HEK293 (cell line): ENCODE results near the gene MYT1.

ENCODE experiments used
- CTCF ChIA-PET: fragments of 350-600 bp; formaldehyde crosslinking; extraction: SDS; loops from one replicate; lab custom pipeline; 2021; ENCODE audit warnings: antibody characterized with exemption; lab: Yijun Ruan, JAX
- POLR2A ChIA-PET: fragments of 300-600 bp; formaldehyde crosslinking; extraction: SDS; loops from one replicate; lab custom pipeline; 2020; ENCODE audit warnings: antibody characterized with exemption, inconsistent platforms; lab: Yijun Ruan, JAX
- H3K27ac ChIP-seq: fragments of 200-500 bp; sonication (Bioruptor generic); 2 replicates; pipeline ENCODE4 v1.5.1; 2014; ENCODE audit warnings: low read depth, low read length, control low read depth, inconsistent platforms; ENCODE audit errors: extremely low read depth
- H3K36me3 ChIP-seq, 2 experiments: fragments of 200-500 bp in 1 of 2; sonication (Bioruptor generic) in 1 of 2; 1 replicate in 1 of 2; 2 replicates in 1 of 2; pipeline ENCODE4 v1.5.1; 2014 to 2017; ENCODE audit warnings: inconsistent platforms in 2 of 2, low read length in 2 of 2; ENCODE audit not compliant: control insufficient read depth in 2 of 2, insufficient read depth in 1 of 2
- H3K4me1 ChIP-seq: fragments of 200-500 bp; sonication (Bioruptor generic); 2 replicates; pipeline ENCODE4 v1.5.1; 2014; ENCODE audit warnings: mild to moderate bottlenecking, low read length, inconsistent platforms; ENCODE audit not compliant: control insufficient read depth, insufficient read depth
- H3K4me3 ChIP-seq: 2 replicates; pipeline ENCODE4 v1.5.1; 2011; ENCODE audit warnings: low read depth, mild to moderate bottlenecking, control low read depth, low read length, moderate library complexity
- H3K9me3 ChIP-seq: fragments of 200-500 bp; sonication (Bioruptor generic); 2 replicates; pipeline ENCODE4 v1.5.1; 2014; ENCODE audit warnings: low read depth, low read length, inconsistent platforms; ENCODE audit not compliant: control insufficient read depth, insufficient read depth
- BCL11A ChIP-seq: fragments of 450-650 bp; formaldehyde crosslinking; IDR thresholded peaks from 2 replicates; pipeline ENCODE4 v1.5.1; 2016; ENCODE audit warnings: low read depth, missing biosample characterization, missing genetic modification characterization
- HOXA7 ChIP-seq: sonication (generic); formaldehyde crosslinking; IDR thresholded peaks from 2 replicates; pipeline ENCODE4 v1.8.1; 2022; ENCODE audit warnings: missing genetic modification reagents, borderline replicate concordance
- IKZF3 ChIP-seq: fragments of 450-650 bp; IDR thresholded peaks from 2 replicates; pipeline ENCODE4 v1.5.0; 2018; ENCODE audit warnings: missing biosample characterization, mild to moderate bottlenecking, missing genetic modification characterization, moderate library complexity
- KLF1 ChIP-seq: fragments of 450-650 bp; formaldehyde crosslinking; IDR thresholded peaks from 2 replicates; pipeline ENCODE4 v1.5.1; 2016; ENCODE audit warnings: missing biosample characterization, missing genetic modification characterization
- OVOL3 ChIP-seq: fragments of 450-650 bp; formaldehyde crosslinking; IDR thresholded peaks from 2 replicates; pipeline ENCODE4 v1.5.1; 2016; ENCODE audit warnings: missing biosample characterization, missing genetic modification characterization
- SALL2 ChIP-seq: fragments of 450-650 bp; formaldehyde crosslinking; IDR thresholded peaks from 2 replicates; pipeline ENCODE4 v1.5.0; 2017; ENCODE audit warnings: missing biosample characterization, mild to moderate bottlenecking, missing genetic modification characterization, borderline replicate concordance
- TCF7L2 ChIP-seq: IDR thresholded peaks from 2 replicates; pipeline ENCODE4 v1.6.1; 2011; ENCODE audit warnings: low read depth, mild to moderate bottlenecking, inconsistent platforms, low read length, moderate library complexity, borderline replicate concordance
- WT1 ChIP-seq: fragments of 450-650 bp; formaldehyde crosslinking; IDR thresholded peaks from 2 replicates; pipeline ENCODE4 v1.5.1; 2016; ENCODE audit warnings: missing biosample characterization, missing genetic modification characterization
- ZBTB7A ChIP-seq: fragments of 450-650 bp; formaldehyde crosslinking; IDR thresholded peaks from 2 replicates; pipeline ENCODE4 v1.5.1; 2016; ENCODE audit warnings: low read depth, missing biosample characterization, missing genetic modification characterization
- ZFP41 ChIP-seq: fragments of 450-650 bp; formaldehyde crosslinking; IDR thresholded peaks from 2 replicates; pipeline ENCODE4 v1.5.1; 2016; ENCODE audit warnings: missing biosample characterization, missing genetic modification characterization, borderline replicate concordance
- ZFP69B ChIP-seq: fragments of 450-650 bp; formaldehyde crosslinking; IDR thresholded peaks from 2 replicates; pipeline ENCODE4 v1.5.1; 2016; ENCODE audit warnings: missing biosample characterization, missing genetic modification characterization
- ZNF10 ChIP-seq: fragments of 450-650 bp; formaldehyde crosslinking; IDR thresholded peaks from 2 replicates; pipeline ENCODE4 v1.5.1; 2017; ENCODE audit warnings: missing biosample characterization, missing genetic modification characterization
- ZNF132 ChIP-seq: fragments of 450-650 bp; formaldehyde crosslinking; IDR thresholded peaks from 2 replicates; pipeline ENCODE4 v1.5.1; 2017; ENCODE audit warnings: missing biosample characterization, missing genetic modification characterization, borderline replicate concordance
- ZNF133 ChIP-seq: fragments of 450-650 bp; formaldehyde crosslinking; IDR thresholded peaks from 2 replicates; pipeline ENCODE4 v1.5.1; 2016; ENCODE audit warnings: missing biosample characterization, missing genetic modification characterization
- ZNF138 ChIP-seq: fragments of 450-650 bp; formaldehyde crosslinking; IDR thresholded peaks from 2 replicates; pipeline ENCODE4 v1.5.1; 2016; ENCODE audit warnings: missing biosample characterization, missing genetic modification characterization, borderline replicate concordance
- ZNF169 ChIP-seq: fragments of 450-650 bp; formaldehyde crosslinking; IDR thresholded peaks from 2 replicates; pipeline ENCODE4 v1.5.1; 2016; ENCODE audit warnings: missing biosample characterization, missing genetic modification characterization
- ZNF248 ChIP-seq: fragments of 450-650 bp; formaldehyde crosslinking; IDR thresholded peaks from 2 replicates; pipeline ENCODE4 v1.5.1; 2017; ENCODE audit warnings: missing biosample characterization, missing genetic modification characterization
- ZNF354C ChIP-seq: fragments of 450-650 bp; formaldehyde crosslinking; IDR thresholded peaks from 2 replicates; pipeline ENCODE4 v1.5.1; 2016; ENCODE audit warnings: missing biosample characterization, missing genetic modification characterization, low read depth, borderline replicate concordance
- ZNF548 ChIP-seq: fragments of 450-650 bp; formaldehyde crosslinking; IDR thresholded peaks from 2 replicates; pipeline ENCODE4 v1.5.1; 2016; ENCODE audit warnings: missing biosample characterization, missing genetic modification characterization
- ZNF600 ChIP-seq: fragments of 450-650 bp; formaldehyde crosslinking; IDR thresholded peaks from 2 replicates; pipeline ENCODE4 v1.5.1; 2016; ENCODE audit warnings: missing biosample characterization, missing genetic modification characterization
- ZNF701 ChIP-seq: fragments of 450-650 bp; formaldehyde crosslinking; IDR thresholded peaks from 2 replicates; pipeline ENCODE4 v1.5.1; 2016; ENCODE audit warnings: missing biosample characterization, missing genetic modification characterization
- ZNF747 ChIP-seq: fragments of 450-650 bp; formaldehyde crosslinking; IDR thresholded peaks from 2 replicates; pipeline ENCODE4 v1.5.1; 2016; ENCODE audit warnings: missing biosample characterization, missing genetic modification characterization
- ZNF791 ChIP-seq: fragments of 450-650 bp; formaldehyde crosslinking; IDR thresholded peaks from 2 replicates; pipeline ENCODE4 v1.5.1; 2016; ENCODE audit warnings: missing biosample characterization, missing genetic modification characterization
- ZNF837 ChIP-seq: fragments of 450-650 bp; formaldehyde crosslinking; IDR thresholded peaks from 2 replicates; pipeline ENCODE4 v1.5.1; 2016; ENCODE audit warnings: missing biosample characterization, missing genetic modification characterization
- ZNF843 ChIP-seq: fragments of 450-650 bp; formaldehyde crosslinking; IDR thresholded peaks from 2 replicates; pipeline ENCODE4 v1.5.1; 2016; ENCODE audit warnings: missing biosample characterization, missing genetic modification characterization
- TF ChIP-seq, protein P1 (sequence below): fragments of 450-650 bp; formaldehyde crosslinking; optimal IDR thresholded peaks from 2 replicates; pipeline ENCODE3; 2016; ENCODE audit warnings: missing biosample characterization, mild to moderate bottlenecking, missing genetic modification characterization
- TF ChIP-seq, protein P2 (sequence below): fragments of 450-650 bp; formaldehyde crosslinking; IDR thresholded peaks from 2 replicates; pipeline ENCODE4 v1.5.1; 2016; ENCODE audit warnings: missing biosample characterization, missing genetic modification characterization
- TF ChIP-seq, protein P3 (sequence below): fragments of 450-650 bp; formaldehyde crosslinking; IDR thresholded peaks from 2 replicates; pipeline ENCODE4 v1.5.1; 2016; ENCODE audit warnings: missing biosample characterization, missing genetic modification characterization
- TF ChIP-seq, protein P4 (sequence below): fragments of 450-650 bp; formaldehyde crosslinking; IDR thresholded peaks from 2 replicates; pipeline ENCODE4 v1.5.1; 2017; ENCODE audit warnings: missing biosample characterization, mild to moderate bottlenecking, missing genetic modification characterization, moderate library complexity

MYT1 gene

DNA sequence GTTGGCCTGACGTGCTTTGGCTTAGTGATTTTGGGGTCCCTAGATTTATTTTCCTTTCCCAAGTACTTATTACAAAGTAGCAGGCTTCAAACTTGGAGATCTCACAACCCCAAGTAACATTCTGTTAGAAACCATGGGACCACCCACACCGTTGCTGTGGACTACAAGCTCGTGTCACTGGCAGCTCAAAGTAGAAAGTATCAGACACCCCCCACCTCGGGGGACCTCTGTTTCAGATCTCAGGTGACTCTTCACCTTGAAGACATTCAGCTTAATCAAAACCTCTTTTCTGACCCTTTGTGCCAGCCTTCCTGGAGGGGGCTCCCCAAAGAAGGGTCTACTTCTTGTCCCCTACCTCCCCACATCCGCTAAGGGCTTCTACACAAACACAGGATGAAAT, 15.7 kb upstream of the MYT1 start:
- no peaks in the 10 kb centered on the region for H3K4me1 ChIP-seq
- TF ChIP-seq, protein P1, sequence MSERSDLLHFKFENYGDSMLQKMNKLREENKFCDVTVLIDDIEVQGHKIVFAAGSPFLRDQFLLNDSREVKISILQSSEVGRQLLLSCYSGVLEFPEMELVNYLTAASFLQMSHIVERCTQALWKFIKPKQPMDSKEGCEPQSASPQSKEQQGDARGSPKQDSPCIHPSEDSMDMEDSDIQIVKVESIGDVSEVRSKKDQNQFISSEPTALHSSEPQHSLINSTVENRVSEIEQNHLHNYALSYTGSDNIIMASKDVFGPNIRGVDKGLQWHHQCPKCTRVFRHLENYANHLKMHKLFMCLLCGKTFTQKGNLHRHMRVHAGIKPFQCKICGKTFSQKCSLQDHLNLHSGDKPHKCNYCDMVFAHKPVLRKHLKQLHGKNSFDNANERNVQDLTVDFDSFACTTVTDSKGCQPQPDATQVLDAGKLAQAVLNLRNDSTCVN (tag by site-specific recombination), result no peak
- TF ChIP-seq OVOL3 (tag by site-specific recombination), result no peak
- TF ChIP-seq, protein P2, sequence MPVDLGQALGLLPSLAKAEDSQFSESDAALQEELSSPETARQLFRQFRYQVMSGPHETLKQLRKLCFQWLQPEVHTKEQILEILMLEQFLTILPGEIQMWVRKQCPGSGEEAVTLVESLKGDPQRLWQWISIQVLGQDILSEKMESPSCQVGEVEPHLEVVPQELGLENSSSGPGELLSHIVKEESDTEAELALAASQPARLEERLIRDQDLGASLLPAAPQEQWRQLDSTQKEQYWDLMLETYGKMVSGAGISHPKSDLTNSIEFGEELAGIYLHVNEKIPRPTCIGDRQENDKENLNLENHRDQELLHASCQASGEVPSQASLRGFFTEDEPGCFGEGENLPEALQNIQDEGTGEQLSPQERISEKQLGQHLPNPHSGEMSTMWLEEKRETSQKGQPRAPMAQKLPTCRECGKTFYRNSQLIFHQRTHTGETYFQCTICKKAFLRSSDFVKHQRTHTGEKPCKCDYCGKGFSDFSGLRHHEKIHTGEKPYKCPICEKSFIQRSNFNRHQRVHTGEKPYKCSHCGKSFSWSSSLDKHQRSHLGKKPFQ (tag by site-specific recombination), result no peak
- no peak for TF ChIP-seq ZNF701 (tag by site-specific recombination)
- no peak for TF ChIP-seq HOXA7 (CRISPR knock-in tag)
- no peak for TF ChIP-seq ZNF837 (tag by site-specific recombination)
- TF ChIP-seq ZNF138 (tag by site-specific recombination), result no peak
- TF ChIP-seq, protein P3, sequence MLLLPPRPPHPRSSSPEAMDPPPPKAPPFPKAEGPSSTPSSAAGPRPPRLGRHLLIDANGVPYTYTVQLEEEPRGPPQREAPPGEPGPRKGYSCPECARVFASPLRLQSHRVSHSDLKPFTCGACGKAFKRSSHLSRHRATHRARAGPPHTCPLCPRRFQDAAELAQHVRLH (tag by site-specific recombination), result no peak
- TF ChIP-seq ZNF10 (tag by site-specific recombination), result no peak
- TF ChIP-seq ZNF843 (tag by site-specific recombination), result no peak
- TF ChIP-seq ZNF354C (tag by site-specific recombination), result no peak
- TF ChIP-seq ZNF132 (tag by site-specific recombination), result no peak
- no peak for TF ChIP-seq ZNF169
- no peak for TF ChIP-seq ZNF248 (tag by site-specific recombination)
- TF ChIP-seq ZFP69B, result no peak
- TF ChIP-seq ZNF791, result no peak
- TF ChIP-seq, all 188 proteins: peak for 0
- Histone ChIP-seq H3K4me3 (no peak overlapping the region), H3K27ac (no peak overlapping the region), H3K9me3 (no peaks in the 10 kb centered on the region), H3K36me3 (no peaks in the 10 kb centered on the region)
- CTCF ChIA-PET, result no interaction called here
- POLR2A ChIA-PET, result no interaction called here

DNA sequence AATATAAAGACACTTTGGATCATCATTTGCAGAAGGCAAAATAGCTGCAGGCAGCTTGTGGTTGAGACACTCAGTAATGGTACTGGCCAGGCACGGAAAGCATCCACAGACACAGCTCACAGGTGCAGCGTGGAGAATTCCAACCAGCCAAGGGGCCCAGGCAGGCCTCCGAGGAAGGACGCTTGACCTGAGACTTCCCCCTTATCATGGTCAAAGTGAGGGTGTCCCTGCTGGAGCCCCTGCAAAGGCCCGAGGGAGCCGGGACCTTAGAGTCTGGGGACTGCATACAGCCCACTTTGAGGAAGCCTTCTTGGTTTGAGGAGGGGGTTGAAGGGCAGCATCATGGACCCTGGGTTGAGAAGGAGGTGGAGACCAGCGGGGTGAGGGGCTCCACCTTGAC, 15.1 kb upstream of the MYT1 start:
- ChIA-PET POLR2A (no interaction called here), CTCF (no interaction called here)
- Histone ChIP-seq H3K36me3 (no peaks in the 10 kb centered on the region), H3K4me1 (no peaks in the 10 kb centered on the region), H3K4me3 (no peak overlapping the region), H3K9me3 (no peaks in the 10 kb centered on the region), H3K27ac (no peak overlapping the region)
- TF ChIP-seq ZNF133, result no peak
- TF ChIP-seq ZFP41 (tag by site-specific recombination), result no peak
- TF ChIP-seq SALL2 (tag by site-specific recombination), result no peak
- TF ChIP-seq, protein P4, sequence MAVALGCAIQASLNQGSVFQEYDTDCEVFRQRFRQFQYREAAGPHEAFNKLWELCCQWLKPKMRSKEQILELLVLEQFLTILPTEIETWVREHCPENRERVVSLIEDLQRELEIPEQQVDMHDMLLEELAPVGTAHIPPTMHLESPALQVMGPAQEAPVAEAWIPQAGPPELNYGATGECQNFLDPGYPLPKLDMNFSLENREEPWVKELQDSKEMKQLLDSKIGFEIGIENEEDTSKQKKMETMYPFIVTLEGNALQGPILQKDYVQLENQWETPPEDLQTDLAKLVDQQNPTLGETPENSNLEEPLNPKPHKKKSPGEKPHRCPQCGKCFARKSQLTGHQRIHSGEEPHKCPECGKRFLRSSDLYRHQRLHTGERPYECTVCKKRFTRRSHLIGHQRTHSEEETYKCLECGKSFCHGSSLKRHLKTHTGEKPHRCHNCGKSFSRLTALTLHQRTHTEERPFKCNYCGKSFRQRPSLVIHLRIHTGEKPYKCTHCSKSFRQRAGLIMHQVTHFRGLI (tag by site-specific recombination), result no peak
- TF ChIP-seq ZNF701 (tag by site-specific recombination), result no peak
- TF ChIP-seq ZNF600 (tag by site-specific recombination), result no peak
- no peak for TF ChIP-seq KLF1 (tag by site-specific recombination)
- TF ChIP-seq ZNF548, result no peak
- TF ChIP-seq ZBTB7A (tag by site-specific recombination), result no peak
- TF ChIP-seq TCF7L2, result no peak
- no peak for TF ChIP-seq IKZF3 (tag by site-specific recombination)
- no peak for TF ChIP-seq ZNF747 (tag by site-specific recombination)
- no peak for TF ChIP-seq WT1 (tag by site-specific recombination)
- no peak for TF ChIP-seq BCL11A (tag by site-specific recombination)
- TF ChIP-seq, all 188 proteins: peak for 0
